Fibroblast of lung (primary cell): ENCODE results near the gene TNFSF15. TPM values are rescaled to one million over a fixed set of nuclear protein-coding genes. Genes with fewer than 3 reads are reported as not detected.

Experiments
- DNase-seq, 2 donors: peaks; one replicate each; pipeline versions ENCODE4 v3.0.0 to v3.0.0-alpha.2; 2010; ENCODE audit warnings: low read depth in 2 of 2
- H2AFZ ChIP-seq: 2 replicates; pipeline ENCODE4 v1.5.1; 2012; ENCODE audit warnings: low read length, control low read depth, inconsistent platforms
- H3K27ac ChIP-seq: 2 replicates; pipeline ENCODE4 v1.5.1; 2011; ENCODE audit warnings: low read length, control low read depth; ENCODE audit not compliant: insufficient read depth
- H3K27me3 ChIP-seq: 2 replicates; pipeline ENCODE4 v1.5.1; 2011; ENCODE audit warnings: mild to moderate bottlenecking, low read length; ENCODE audit not compliant: control insufficient read depth, insufficient read depth
- H3K36me3 ChIP-seq: 2 replicates; pipeline ENCODE4 v1.5.1; 2011; ENCODE audit warnings: low read length; ENCODE audit not compliant: control insufficient read depth, insufficient read depth
- H3K4me1 ChIP-seq: 2 replicates; pipeline ENCODE4 v1.5.1; 2011; ENCODE audit warnings: low read length; ENCODE audit not compliant: control insufficient read depth, insufficient read depth; ENCODE audit errors: extremely low read depth
- H3K4me2 ChIP-seq: 2 replicates; pipeline ENCODE4 v1.5.1; 2011; ENCODE audit warnings: low read length, control low read depth; ENCODE audit not compliant: insufficient read depth; ENCODE audit errors: extremely low read depth
- H3K4me3 ChIP-seq, 4 experiments: fragments of 200-600 bp in 1 of 4; sonication (generic) in 1 of 4; replicated peaks in 1 of 4; 2 replicates each; pipeline ENCODE4 v1.5.1; 2011 to 2016; ENCODE audit warnings: low read length in 4 of 4, low read depth in 3 of 4, mild to moderate bottlenecking in 3 of 4, control low read depth in 2 of 4, inconsistent platforms in 1 of 4, mixed read lengths in 1 of 4; ENCODE audit not compliant: insufficient read depth in 1 of 4; ENCODE audit errors: control extremely low read depth in 1 of 4
- H3K79me2 ChIP-seq: 2 replicates; pipeline ENCODE4 v1.5.1; 2012; ENCODE audit warnings: mild to moderate bottlenecking, low read length, inconsistent platforms; ENCODE audit not compliant: control insufficient read depth, insufficient read depth
- H3K9ac ChIP-seq: 2 replicates; pipeline ENCODE4 v1.5.1; 2011; ENCODE audit warnings: mild to moderate bottlenecking, low read length, control low read depth; ENCODE audit not compliant: insufficient read depth
- H3K9me3 ChIP-seq: 2 replicates; pipeline ENCODE4 v1.5.1; 2012; ENCODE audit warnings: low read depth, low read length; ENCODE audit not compliant: control insufficient read depth, insufficient read depth
- H4K20me1 ChIP-seq: 2 replicates; pipeline ENCODE4 v1.5.1; 2011; ENCODE audit warnings: low read length; ENCODE audit not compliant: control insufficient read depth, insufficient read depth; ENCODE audit errors: extremely low read depth
- CTCF ChIP-seq, 2 donors: IDR thresholded peaks in 1 of 2; conservative IDR thresholded peaks in 1 of 2; 1 replicate in 1 of 2; 2 replicates in 1 of 2; pipeline ENCODE4 v1.5.1; 2011 to 2012; ENCODE audit warnings: low read length in 2 of 2, control low read depth in 1 of 2, inconsistent platforms in 1 of 2, low read depth in 1 of 2, mild to moderate bottlenecking in 1 of 2
- EZH2 ChIP-seq: IDR thresholded peaks from 2 replicates; pipeline ENCODE4 v1.5.1; 2012; ENCODE audit warnings: low read length, control low read depth, mild to moderate bottlenecking; ENCODE audit errors: missing control alignments
- polyA plus RNA-seq, 2 donors: library from polyadenylated mRNA; depleted of rRNA in 1 of 2; stranded (reverse) in 1 of 2; unstranded in 1 of 2; fragments of >200 nt; gene quantifications; 2 replicates each; pipeline ENCODE4 v1.2.1, GENCODE V29; 2011 to 2012; ENCODE audit warnings: missing spikeins in 1 of 2
- total RNA-seq: library from RNA; depleted of rRNA; stranded (reverse); fragments of >200 nt; gene quantifications from 2 replicates; pipeline ENCODE4 v1.2.1, GENCODE V29; 2014

The TNFSF15 gene
- total and polyA plus RNA-seq, 2 donors (not counting 1 experiment from before 2014, with no cell fraction given), result 0.33 to 0.76 TPM

- no peaks in the 10 kb centered on the region for H3K79me2 ChIP-seq
- H4K20me1 ChIP-seq, result no peaks in the 10 kb centered on the region
- H3K27me3 ChIP-seq, result peaks cover 10% of the 10 kb centered on the region
- H3K9me3 ChIP-seq, result no peaks in the 10 kb centered on the region
- no peak overlapping the region for H2AFZ ChIP-seq
- no peaks in the 10 kb centered on the region for H3K36me3 ChIP-seq
- H3K4me3 ChIP-seq, result no peak overlapping the region
- H3K9ac ChIP-seq, result no peak overlapping the region
- no peak for TF ChIP-seq EZH2
- no peak for TF ChIP-seq CTCF (conservative IDR thresholded peaks at IDR 0.05 in 1 of 2, IDR thresholded peaks at IDR 0.05 in 1 of 2; ENCODE audit: low read depth in 1 of 2, low read length in 2 of 2)
- H3K4me1 ChIP-seq, result no peaks in the 10 kb centered on the region
- no peak for DNase-seq
- no peak overlapping the region for H3K4me2 ChIP-seq
- no peak overlapping the region for H3K27ac ChIP-seq
Measured at GRCh38 chr9:114782586-114782985, 23.3 kb downstream of the TNFSF15 start.

GRCh38 chr9:114779352-114779845 is 26.4 kb downstream of the TNFSF15 start:
- H3K9ac ChIP-seq, result no peak overlapping the region
- no peaks in the 10 kb centered on the region for H3K4me1 ChIP-seq
- no peaks in the 10 kb centered on the region for H3K36me3 ChIP-seq
- TF ChIP-seq EZH2, result no peak
- TF ChIP-seq CTCF (conservative IDR thresholded peaks at IDR 0.05 in 1 of 2, IDR thresholded peaks at IDR 0.05 in 1 of 2; ENCODE audit: low read depth in 1 of 2, low read length in 2 of 2), result no peak
- H3K4me3 ChIP-seq, result no peak overlapping the region
- no peak overlapping the region for H3K27ac ChIP-seq
- peak in 1 of 2 donors; percentile 46 for DNase-seq
- peaks cover 10% of the 10 kb centered on the region for H3K27me3 ChIP-seq
- no peak overlapping the region for H2AFZ ChIP-seq
- no peak overlapping the region for H3K4me2 ChIP-seq
- no peaks in the 10 kb centered on the region for H4K20me1 ChIP-seq
- no peaks in the 10 kb centered on the region for H3K79me2 ChIP-seq
- H3K9me3 ChIP-seq, result no peaks in the 10 kb centered on the region

GRCh38 chr9:114777821-114778609 is 27.8 kb downstream of the TNFSF15 start:
- peaks cover 10% of the 10 kb centered on the region for H3K27me3 ChIP-seq
- peak in 1 of 2 donors; percentile 16 for DNase-seq
- no peaks in the 10 kb centered on the region for H3K36me3 ChIP-seq
- no peaks in the 10 kb centered on the region for H4K20me1 ChIP-seq
- H3K79me2 ChIP-seq, result no peaks in the 10 kb centered on the region
- H3K9me3 ChIP-seq, result no peaks in the 10 kb centered on the region
- H3K27ac ChIP-seq, result no peak overlapping the region
- H3K9ac ChIP-seq, result no peak overlapping the region
- H3K4me3 ChIP-seq, result no peak overlapping the region
- TF ChIP-seq EZH2 (no peak), CTCF (conservative IDR thresholded peaks at IDR 0.05 in 1 of 2, IDR thresholded peaks at IDR 0.05 in 1 of 2; ENCODE audit: low read depth in 1 of 2, low read length in 2 of 2) (no peak)
- no peak overlapping the region for H2AFZ ChIP-seq
- no peaks in the 10 kb centered on the region for H3K4me1 ChIP-seq
- no peak overlapping the region for H3K4me2 ChIP-seq
